Neural crest cell (in vitro differentiated cells): ENCODE measurements around the gene METTL23. TPM values are rescaled to one million over a fixed set of nuclear protein-coding genes. Genes with fewer than 3 reads are reported as not detected.

ENCODE experiments used
- DNase-seq: peaks from one replicate; pipeline ENCODE4 v3.0.0; 2021; ENCODE audit warnings: low read depth, mixed read lengths, low spot score
- H3K27ac Mint-ChIP-seq: one replicate; pipeline ENCODE4 v1.8.0; 2021; ENCODE audit warnings: mild to moderate bottlenecking, mixed read lengths; ENCODE audit not compliant: unreplicated experiment
- H3K27me3 Mint-ChIP-seq: 2 replicates; pipeline ENCODE4 v1.8.0; 2021; ENCODE audit warnings: low read depth, mild to moderate bottlenecking, mixed read lengths
- H3K36me3 Mint-ChIP-seq: 2 replicates; pipeline ENCODE4 v1.8.0; 2021; ENCODE audit warnings: low read depth, mild to moderate bottlenecking, mixed read lengths
- H3K4me1 Mint-ChIP-seq: 2 replicates; pipeline ENCODE4 v1.8.0; 2021; ENCODE audit warnings: mixed read lengths
- H3K4me3 Mint-ChIP-seq: one replicate; pipeline ENCODE4 v1.8.0; 2021; ENCODE audit warnings: mild to moderate bottlenecking, mixed read lengths
- H3K9me3 Mint-ChIP-seq: 2 replicates; pipeline ENCODE4 v1.8.0; 2021; ENCODE audit warnings: mixed read lengths
- microRNA-seq: library from miRNA; unstranded; fragments of <30 nt; microRNA quantifications from one replicate; pipeline ENCODE4, GENCODE V29; 2020
- total RNA-seq: library from RNA; stranded (reverse); gene quantifications from 2 replicates; pipeline ENCODE4 v1.2.1, GENCODE V29; 2021
- TF ChIP-seq, protein P1 (sequence below): fragments of 200-600 bp; sonication (generic); conservative IDR thresholded peaks from 2 replicates; pipeline ENCODE4 v1.5.0; 2021; ENCODE audit warnings: antibody characterized with exemption, mild to moderate bottlenecking

METTL23 gene
- total RNA-seq, 1 donor from 2014 or later, result 28.7 TPM

DNA sequence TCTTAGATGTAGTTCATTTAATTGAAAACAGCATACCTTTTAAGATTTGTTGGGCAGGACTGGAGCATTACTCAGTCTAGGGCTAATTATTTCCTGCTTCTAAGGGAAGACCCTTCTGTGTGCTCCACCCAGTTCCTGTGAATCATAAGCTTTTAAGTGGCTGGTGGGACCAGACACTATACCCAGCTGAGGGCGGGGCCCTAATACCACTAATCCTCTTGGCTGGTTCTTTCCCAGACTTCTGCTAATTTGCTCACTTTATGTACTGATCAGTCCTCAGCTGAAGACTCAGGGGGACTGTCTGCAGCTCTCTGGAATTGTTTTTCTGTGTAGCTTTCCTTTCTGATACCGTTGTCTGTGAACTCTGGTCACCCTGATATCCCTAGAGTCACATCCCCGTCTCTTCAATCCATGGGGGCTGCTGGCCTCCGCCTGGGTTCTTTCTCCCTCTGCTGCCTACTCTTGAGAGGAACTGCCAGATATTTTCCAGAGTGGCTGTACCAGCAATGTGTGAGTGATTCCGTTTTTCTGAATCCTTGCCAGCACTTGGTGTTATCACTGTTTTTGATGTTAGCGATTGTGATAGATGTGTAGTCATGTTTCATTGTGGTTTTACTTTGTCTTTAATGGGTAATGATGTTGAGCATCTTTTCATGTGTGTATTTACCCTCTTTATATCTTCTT is 46.3 kb downstream of the METTL23 start:
- TF ChIP-seq, protein P1, sequence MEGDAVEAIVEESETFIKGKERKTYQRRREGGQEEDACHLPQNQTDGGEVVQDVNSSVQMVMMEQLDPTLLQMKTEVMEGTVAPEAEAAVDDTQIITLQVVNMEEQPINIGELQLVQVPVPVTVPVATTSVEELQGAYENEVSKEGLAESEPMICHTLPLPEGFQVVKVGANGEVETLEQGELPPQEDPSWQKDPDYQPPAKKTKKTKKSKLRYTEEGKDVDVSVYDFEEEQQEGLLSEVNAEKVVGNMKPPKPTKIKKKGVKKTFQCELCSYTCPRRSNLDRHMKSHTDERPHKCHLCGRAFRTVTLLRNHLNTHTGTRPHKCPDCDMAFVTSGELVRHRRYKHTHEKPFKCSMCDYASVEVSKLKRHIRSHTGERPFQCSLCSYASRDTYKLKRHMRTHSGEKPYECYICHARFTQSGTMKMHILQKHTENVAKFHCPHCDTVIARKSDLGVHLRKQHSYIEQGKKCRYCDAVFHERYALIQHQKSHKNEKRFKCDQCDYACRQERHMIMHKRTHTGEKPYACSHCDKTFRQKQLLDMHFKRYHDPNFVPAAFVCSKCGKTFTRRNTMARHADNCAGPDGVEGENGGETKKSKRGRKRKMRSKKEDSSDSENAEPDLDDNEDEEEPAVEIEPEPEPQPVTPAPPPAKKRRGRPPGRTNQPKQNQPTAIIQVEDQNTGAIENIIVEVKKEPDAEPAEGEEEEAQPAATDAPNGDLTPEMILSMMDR, result no peak
- Mint-ChIP-seq H3K27me3 (no peaks in the 10 kb centered on the region), H3K4me3 (no peak overlapping the region), H3K4me1 (no peaks in the 10 kb centered on the region), H3K36me3 (peaks cover 25% of the 10 kb centered on the region), H3K27ac (peak overlapping the region; percentile 32), H3K9me3 (peaks cover 2% of the 10 kb centered on the region)
- no peak for DNase-seq

- no peak overlapping the region for H3K27ac Mint-ChIP-seq
- H3K27me3 Mint-ChIP-seq, result no peaks in the 10 kb centered on the region
- no peaks in the 10 kb centered on the region for H3K9me3 Mint-ChIP-seq
- H3K36me3 Mint-ChIP-seq, result peaks cover 24% of the 10 kb centered on the region
- DNase-seq, result no peak
- H3K4me3 Mint-ChIP-seq, result no peak overlapping the region
- no peaks in the 10 kb centered on the region for H3K4me1 Mint-ChIP-seq
- TF ChIP-seq, protein P1, result no peak
These were observed 48.5 kb downstream of the METTL23 start for GRCh38 chr17:76775021-76775600.

GRCh38 chr17:76781056-76781982 is 54.7 kb downstream of the METTL23 start:
- Mint-ChIP-seq H3K27ac (no peak overlapping the region), H3K36me3 (peaks cover 10% of the 10 kb centered on the region), H3K27me3 (no peaks in the 10 kb centered on the region), H3K4me3 (no peak overlapping the region), H3K4me1 (peaks cover 5% of the 10 kb centered on the region), H3K9me3 (no peaks in the 10 kb centered on the region)
- no peak for DNase-seq
- TF ChIP-seq, protein P1, result no peak

DNA sequence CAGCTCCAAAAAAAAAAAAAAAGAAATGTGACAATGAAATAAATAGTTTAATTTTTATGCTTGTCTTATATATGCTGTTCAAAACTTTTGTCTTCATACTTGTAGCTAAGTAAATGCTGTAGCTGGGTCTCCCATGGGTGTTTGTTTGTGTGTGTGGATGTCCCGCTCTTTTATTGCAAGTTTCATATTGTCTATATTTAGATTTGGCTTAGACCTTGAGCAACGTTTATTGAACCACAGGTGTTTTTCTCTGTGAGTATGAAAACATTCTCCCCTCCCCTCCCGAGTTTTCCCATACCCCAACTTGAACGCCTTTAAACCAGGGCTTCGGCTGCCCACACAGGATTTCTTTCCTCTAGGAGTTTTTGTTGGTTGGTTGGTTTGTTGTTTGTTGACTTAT is 56.5 kb downstream of the METTL23 start:
- H3K27ac Mint-ChIP-seq, result no peak overlapping the region
- no peak overlapping the region for H3K4me3 Mint-ChIP-seq
- DNase-seq, result no peak
- peaks cover 12% of the 10 kb centered on the region for H3K4me1 Mint-ChIP-seq
- H3K9me3 Mint-ChIP-seq, result no peaks in the 10 kb centered on the region
- H3K36me3 Mint-ChIP-seq, result peaks cover 9% of the 10 kb centered on the region
- TF ChIP-seq, protein P1, result no peak
- no peaks in the 10 kb centered on the region for H3K27me3 Mint-ChIP-seq

Small RNA genes within 50 kb of the gene (microRNA-seq; reads per million reads assigned to microRNA genes)
- 32.6 reads per million, percentile 42 among the genes with 10 or more reads in this experiment for gene MIR636

Other genes starting within 250 kb of the METTL23 start
- gene RHBDF2, start 225.4 kb upstream of the METTL23 start, total RNA-seq, result 2.0 and 3.6 TPM in 2 replicates
- 8.6 and 8.7 TPM in 2 replicates for gene CYGB, start 189.1 kb upstream of the METTL23 start, total RNA-seq
- gene PRCD, start 186.8 kb upstream of the METTL23 start, total RNA-seq, result 0.41 and 0.75 TPM in 2 replicates
- 4.5 and 5.1 TPM in 2 replicates for gene ST6GALNAC2, start 141.0 kb upstream of the METTL23 start, total RNA-seq
- gene ST6GALNAC1, start 83.1 kb upstream of the METTL23 start, total RNA-seq, result not detected in 2 replicates
- gene MXRA7, start 15.9 kb upstream of the METTL23 start, total RNA-seq, result 46.1 and 54.0 TPM in 2 replicates
- gene JMJD6, start 233 bp upstream of the METTL23 start, total RNA-seq, result 25.1 and 29.0 TPM in 2 replicates
- gene SRSF2, start 10.5 kb downstream of the METTL23 start, total RNA-seq, result 425 and 453 TPM in 2 replicates
- 29.6 and 31.6 TPM in 2 replicates for gene MFSD11, start 11.3 kb downstream of the METTL23 start, total RNA-seq
- 14.3 and 14.6 TPM in 2 replicates for gene MGAT5B, start 141.6 kb downstream of the METTL23 start, total RNA-seq